Naive thymus-derived CD4-positive, alpha-beta T cell (primary cell): Measurements from ENCODE around the gene LY6G6F. TPM values are rescaled to one million over a fixed set of nuclear protein-coding genes. Genes with fewer than 3 reads are reported as not detected.

Experiments used
- ATAC-seq: fragments of 150-1000 bp; cut with Tn5 transposase; 2 replicates; pipeline ENCODE4 v1.10.0; 2021; ENCODE audit warnings: mild to moderate bottlenecking, moderate library complexity
- CTCF ChIA-PET: fragments of 350-600 bp; sonication (Branson Sonifier 250); formaldehyde crosslinking; loops from one replicate; lab custom pipeline; 2021; ENCODE audit warnings: antibody characterized with exemption; lab: Charles Lee
- POLR2A ChIA-PET: fragments of 350-600 bp; sonication (Branson Sonifier 250); formaldehyde crosslinking; loops from one replicate; lab custom pipeline; 2021; ENCODE audit warnings: antibody characterized with exemption, inconsistent platforms; lab: Charles Lee
- DNase-seq, 9 donors: peaks; one replicate each; pipeline versions ENCODE4 v3.0.0 to v3.0.0-alpha.2; 2020 to 2022; ENCODE audit warnings: mixed read lengths in 1 of 9
- H3K27ac ChIP-seq: one replicate; pipeline ENCODE4 v1.7.0; 2013; ENCODE audit warnings: mild to moderate bottlenecking, low read depth, low read length, moderate library complexity
- H3K27me3 ChIP-seq, 2 donors: one replicate each; pipeline ENCODE4 v1.7.0; 2013; ENCODE audit warnings: low read length in 2 of 2, mild to moderate bottlenecking in 2 of 2, moderate library complexity in 2 of 2; ENCODE audit not compliant: control insufficient read depth in 2 of 2, insufficient read depth in 2 of 2
- H3K36me3 ChIP-seq, 3 experiments: 1 replicate in 2 of 3; 2 replicates in 1 of 3; pipeline ENCODE4 v1.7.0; 2013; ENCODE audit warnings: low read length in 3 of 3, mild to moderate bottlenecking in 3 of 3, moderate library complexity in 1 of 3; ENCODE audit not compliant: insufficient read depth in 3 of 3, control insufficient read depth in 2 of 3
- H3K4me1 ChIP-seq, 2 donors: one replicate each; pipeline ENCODE4 v1.7.0; 2013; ENCODE audit warnings: low read length in 2 of 2, mild to moderate bottlenecking in 2 of 2, moderate library complexity in 1 of 2; ENCODE audit not compliant: control insufficient read depth in 2 of 2, insufficient read depth in 2 of 2
- H3K4me3 ChIP-seq: 2 replicates; pipeline ENCODE4 v1.7.0; 2013; ENCODE audit warnings: mild to moderate bottlenecking, low read length
- H3K9me3 ChIP-seq, 3 experiments: 1 replicate in 2 of 3; 2 replicates in 1 of 3; pipeline ENCODE4 v1.7.0; 2013; ENCODE audit warnings: low read length in 3 of 3; ENCODE audit not compliant: control insufficient read depth in 2 of 3
- H3K27ac Mint-ChIP-seq, 9 donors: one replicate each; pipeline ENCODE4 v1.8.0; 2020 to 2022; ENCODE audit warnings: mixed read lengths in 9 of 9, mild to moderate bottlenecking in 8 of 9, moderate library complexity in 5 of 9, inconsistent platforms in 2 of 9
- H3K27me3 Mint-ChIP-seq, 5 donors: one replicate each; pipeline ENCODE4 v1.8.0; 2021 to 2022; ENCODE audit warnings: mixed read lengths in 5 of 5, mild to moderate bottlenecking in 1 of 5
- H3K36me3 Mint-ChIP-seq, 5 donors: one replicate each; pipeline ENCODE4 v1.8.0; 2020 to 2022; ENCODE audit warnings: mixed read lengths in 5 of 5, mild to moderate bottlenecking in 3 of 5, inconsistent platforms in 1 of 5
- H3K4me1 Mint-ChIP-seq, 7 donors: one replicate each; pipeline ENCODE4 v1.8.0; 2020 to 2022; ENCODE audit warnings: mixed read lengths in 7 of 7, mild to moderate bottlenecking in 3 of 7, inconsistent platforms in 1 of 7
- H3K4me3 Mint-ChIP-seq, 10 donors: one replicate each; pipeline ENCODE4 v1.8.0; 2020 to 2022; ENCODE audit warnings: mild to moderate bottlenecking in 10 of 10, mixed read lengths in 10 of 10, moderate library complexity in 6 of 10, inconsistent platforms in 2 of 10
- H3K9me3 Mint-ChIP-seq, 11 donors: one replicate each; pipeline ENCODE4 v1.8.0; 2020 to 2022; ENCODE audit warnings: mixed read lengths in 11 of 11, mild to moderate bottlenecking in 4 of 11, inconsistent platforms in 1 of 11, moderate library complexity in 1 of 11
- intact Hi-C, 2 donors: fragments of 100-400 bp; cut with micrococcal nuclease; formaldehyde crosslinking; loops; one replicate each; pipeline ENCODE4 v1.15.1; 2023
- polyA plus RNA-seq, 2 donors: library from polyadenylated mRNA; unstranded; fragments of 300-500 nt; fragmentation: Illumina TruSeq; gene quantifications; one replicate each; pipeline ENCODE4 v1.2.3, GENCODE V29; 2021
- total RNA-seq, 6 experiments: library from RNA in 5 of 6; stranded (reverse) in 5 of 6; gene quantifications; 1 replicate in 5 of 6; 2 replicates in 1 of 6; pipeline ENCODE4 v1.2.3 and lab custom pipeline; 2021 to 2026

The LY6G6F gene
- total and polyA plus RNA-seq, 7 experiments from 2014 or later: 0.56 TPM; not detected in 6

- peaks cover 58 to 89% (median 78%) of the 10 kb centered on the region in 7 donors for H3K4me1 Mint-ChIP-seq
- intact Hi-C loops: loop anchor here (1.0 to 10.0 kb wide), 3 partner anchors 8 to 1754 kb away; partner anchors contain the start of genes BAG6 (in 2 of the 2), CUTA (in 1 of the 2), HSD17B8 (in 1 of the 2) and PHF1 (in 1 of the 2)
- H3K36me3 ChIP-seq: peaks cover 0 to 37% (median 6%) of the 10 kb centered on the region in 3 experiments
- H3K27ac ChIP-seq: peak within 1 kb of the TSS; percentile 88
- H3K9me3 ChIP-seq: no peaks in the 10 kb centered on the region
- peak; percentile 72 for ATAC-seq
- peaks cover 0 to 2% (median 0%) of the 10 kb centered on the region in 11 donors for H3K9me3 Mint-ChIP-seq
- peak within 1 kb of the TSS; percentile 89 to 98 (median 92) for H3K4me3 Mint-ChIP-seq
- no peaks in the 10 kb centered on the region for H3K27me3 ChIP-seq
- H3K4me1 ChIP-seq: peaks cover 43 to 54% of the 10 kb centered on the region in 2 donors
- peak; percentile 49 to 79 (median 63) for DNase-seq
- ChIA-PET POLR2A (interaction anchor here (0.6 to 7.1 kb wide), 20 partner anchors 8 to 1617 kb away, joined by 3 to 193 read pairs (median 4); partner anchors contain the start of genes ABHD16A, APOM, BAG6 and DDX39B), CTCF (interaction anchor here (0.9 kb wide), 1 partner anchor 8 kb away, joined by 3 read pairs; the partner anchor contains the start of gene BAG6)
- H3K27me3 Mint-ChIP-seq: peaks cover 0 to 2% (median 0%) of the 10 kb centered on the region in 5 donors
- peaks cover 4 to 44% (median 18%) of the 10 kb centered on the region in 5 donors for H3K36me3 Mint-ChIP-seq
- peak within 1 kb of the TSS; percentile 81 to 95 (median 89) for H3K27ac Mint-ChIP-seq
- peak within 1 kb of the TSS; percentile 79 for H3K4me3 ChIP-seq
Observed at GRCh38 chr6:31660381-31661261, 46.0 kb upstream of the LY6G6F start, which contains the start of gene C6orf47. TSS of gene C6orf47 (minus strand) at chr6:31660778. CDS start at chr6:31659947, 831 bp downstream.

GRCh38 chr6:31661262-31662123, 45.2 kb upstream of the LY6G6F start:
- Histone ChIP-seq H3K4me1 (peaks cover 47 to 57% of the 10 kb centered on the region in 2 donors), H3K27ac (peak overlapping the region; percentile 88), H3K9me3 (no peaks in the 10 kb centered on the region), H3K27me3 (no peaks in the 10 kb centered on the region), H3K4me3 (peak overlapping the region; percentile 79), H3K36me3 (peaks cover 0 to 33% (median 6%) of the 10 kb centered on the region in 3 experiments)
- H3K9me3 Mint-ChIP-seq: peaks cover 0 to 2% (median 0%) of the 10 kb centered on the region in 11 donors
- intact Hi-C loops: loop anchor here in 1 of 2 donors (10.0 kb wide), 2 partner anchors 1543 to 1753 kb away; partner anchors contain the start of genes CUTA, HSD17B8, PHF1 and RING1
- CTCF ChIA-PET: interaction anchor here (0.9 kb wide), 1 partner anchor 9 kb away, joined by 3 read pairs; the partner anchor contains the start of gene BAG6
- H3K36me3 Mint-ChIP-seq: peaks cover 4 to 41% (median 13%) of the 10 kb centered on the region in 5 donors
- peak overlapping the region; percentile 75 to 95 (median 88) for H3K27ac Mint-ChIP-seq
- H3K27me3 Mint-ChIP-seq: peaks cover 0 to 2% (median 0%) of the 10 kb centered on the region in 5 donors
- peaks cover 49 to 89% (median 73%) of the 10 kb centered on the region in 7 donors for H3K4me1 Mint-ChIP-seq
- peak overlapping the region; percentile 89 to 98 (median 92) for H3K4me3 Mint-ChIP-seq
- ATAC-seq (no peak), DNase-seq (no peak)
- POLR2A ChIA-PET: interaction anchor here (0.6 to 7.1 kb wide), 23 partner anchors 9 to 1616 kb away, joined by 3 to 193 read pairs (median 4); partner anchors contain the start of genes ABHD16A, APOM, BAG6 and DDX39B

- Mint-ChIP-seq H3K4me3 (peak overlapping the region; percentile 9 to 98 (median 91)), H3K4me1 (peaks cover 48 to 90% (median 76%) of the 10 kb centered on the region in 7 donors), H3K36me3 (peaks cover 4 to 41% (median 11%) of the 10 kb centered on the region in 5 donors), H3K9me3 (peaks cover 0 to 2% (median 0%) of the 10 kb centered on the region in 11 donors), H3K27ac (peak overlapping the region; percentile 41 to 95 (median 78)), H3K27me3 (peaks cover 0 to 2% (median 0%) of the 10 kb centered on the region in 5 donors)
- intact Hi-C loops: loop anchor here in 1 of 2 donors (10.0 kb wide), 2 partner anchors 1543 to 1753 kb away; partner anchors contain the start of genes CUTA, HSD17B8, PHF1 and RING1
- ChIA-PET CTCF (no interaction called here), POLR2A (interaction anchor here (0.6 to 7.1 kb wide), 8 partner anchors 9 to 168 kb away, joined by 3 to 193 read pairs (median 6); partner anchors contain the start of genes ABHD16A, APOM, BAG6 and LY6G5C)
- no peak for ATAC-seq
- no peaks in the 10 kb centered on the region for H3K27me3 ChIP-seq
- H3K27ac ChIP-seq: no peak overlapping the region
- no peak for DNase-seq
- H3K9me3 ChIP-seq: no peaks in the 10 kb centered on the region
- H3K4me1 ChIP-seq: peaks cover 50 to 62% of the 10 kb centered on the region in 2 donors
- H3K36me3 ChIP-seq: peaks cover 0 to 30% (median 6%) of the 10 kb centered on the region in 3 experiments
- H3K4me3 ChIP-seq: no peak overlapping the region
Observed at GRCh38 chr6:31662124-31662723, 44.4 kb upstream of the LY6G6F start.

- H3K27ac Mint-ChIP-seq: peak overlapping the region; percentile 51 to 99 (median 98)
- H3K4me1 ChIP-seq: peaks cover 48 to 60% of the 10 kb centered on the region in 2 donors
- no peaks in the 10 kb centered on the region for H3K9me3 ChIP-seq
- no peak for DNase-seq
- intact Hi-C loops: loop anchor here in 1 of 2 donors (10.0 kb wide), 2 partner anchors 1541 to 1751 kb away; partner anchors contain the start of genes CUTA, HSD17B8, PHF1 and RING1
- peaks cover 7 to 44% (median 11%) of the 10 kb centered on the region in 5 donors for H3K36me3 Mint-ChIP-seq
- H3K36me3 ChIP-seq: peaks cover 2 to 29% (median 4%) of the 10 kb centered on the region in 3 experiments
- POLR2A ChIA-PET: interaction anchor here (0.7 to 7.1 kb wide), 10 partner anchors 10 to 495 kb away, joined by 3 to 193 read pairs (median 4); partner anchors contain the start of genes APOM, BAG6, DXO and LTB
- peaks cover 0 to 2% (median 0%) of the 10 kb centered on the region in 5 donors for H3K27me3 Mint-ChIP-seq
- no peak for ATAC-seq
- peaks cover 45 to 89% (median 76%) of the 10 kb centered on the region in 7 donors for H3K4me1 Mint-ChIP-seq
- H3K4me3 ChIP-seq: peak overlapping the region; percentile 91
- peak overlapping the region; percentile 93 to 99 (median 96) for H3K4me3 Mint-ChIP-seq
- peaks cover 0 to 2% (median 0%) of the 10 kb centered on the region in 11 donors for H3K9me3 Mint-ChIP-seq
- no peaks in the 10 kb centered on the region for H3K27me3 ChIP-seq
- peak overlapping the region; percentile 97 for H3K27ac ChIP-seq
- CTCF ChIA-PET: interaction anchor here (1.1 to 2.7 kb wide), 4 partner anchors 9 to 82 kb away, joined by 3 to 19 read pairs (median 4); partner anchors contain the start of genes APOM and BAG6
Observed at GRCh38 chr6:31663126-31663960, 43.3 kb upstream of the LY6G6F start.
